Medulla oblongata (tissue), 1 donor: ENCODE measurements around the gene TMOD3.
A peak's percentile ranks its signal among the peaks of the same experiment; 100 is the strongest.
"Not testable (repeated sequence)": the region's sequence is repeated elsewhere in the genome, so short reads cannot be mapped to it uniquely, and the experiment has no call there.

Experiments used
- DNase-seq: peaks from one replicate; pipeline ENCODE4 v3.0.0-alpha.2; 2015; ENCODE audit errors: extremely low spot score

The TMOD3 gene

DNA sequence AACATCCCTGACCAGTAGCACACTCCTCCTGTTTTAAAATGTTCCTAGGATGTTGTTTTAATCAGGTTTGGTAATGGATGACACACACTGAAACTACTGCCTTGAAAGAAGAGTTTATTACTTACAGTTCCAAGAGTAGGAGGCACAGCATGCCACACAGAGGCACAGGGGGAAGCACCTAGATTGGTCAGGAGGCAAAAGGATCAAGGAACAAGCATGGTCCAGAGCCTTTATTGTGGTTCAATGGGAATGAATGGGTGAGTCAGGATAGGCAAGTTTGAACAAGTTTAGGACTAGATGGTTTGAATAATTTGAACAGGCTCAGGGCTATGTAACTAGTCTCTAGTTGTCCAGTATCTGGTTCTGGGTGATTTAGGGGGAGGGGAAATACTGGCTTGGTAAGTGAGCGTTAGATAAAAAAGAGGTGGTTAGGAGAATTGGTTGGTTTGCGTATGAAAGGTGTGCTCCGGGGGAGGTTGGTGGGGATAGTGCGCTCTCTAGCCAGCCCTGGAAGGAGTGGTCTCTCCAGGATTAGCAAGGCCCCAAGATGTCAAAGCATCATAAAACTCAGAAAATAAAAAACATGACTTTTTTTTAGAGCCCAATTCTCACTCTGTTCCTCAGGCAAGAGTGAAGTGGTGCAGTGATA lies 35.1 kb downstream of the TMOD3 start:
- DNase-seq, result no peak

DNA sequence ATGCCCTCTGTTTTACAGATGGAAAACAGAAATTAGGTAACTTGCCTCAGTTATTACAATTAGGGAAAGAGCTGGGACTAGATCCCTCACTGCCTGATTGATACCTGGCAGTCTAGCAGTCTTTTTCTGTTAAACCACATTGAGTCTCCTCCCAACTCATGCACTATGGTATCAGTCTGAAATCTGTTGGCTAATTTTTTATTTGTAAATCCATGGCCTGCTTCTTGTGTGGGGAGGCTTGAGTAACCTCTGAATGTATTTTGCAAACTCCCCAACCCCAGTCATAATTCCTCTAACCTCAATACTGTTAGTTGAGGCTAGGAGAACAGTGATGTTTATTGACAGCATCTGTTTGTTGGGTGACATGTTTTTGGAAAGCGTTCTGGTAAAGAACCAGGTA lies 35.9 kb downstream of the TMOD3 start:
- DNase-seq, result no peak

DNA sequence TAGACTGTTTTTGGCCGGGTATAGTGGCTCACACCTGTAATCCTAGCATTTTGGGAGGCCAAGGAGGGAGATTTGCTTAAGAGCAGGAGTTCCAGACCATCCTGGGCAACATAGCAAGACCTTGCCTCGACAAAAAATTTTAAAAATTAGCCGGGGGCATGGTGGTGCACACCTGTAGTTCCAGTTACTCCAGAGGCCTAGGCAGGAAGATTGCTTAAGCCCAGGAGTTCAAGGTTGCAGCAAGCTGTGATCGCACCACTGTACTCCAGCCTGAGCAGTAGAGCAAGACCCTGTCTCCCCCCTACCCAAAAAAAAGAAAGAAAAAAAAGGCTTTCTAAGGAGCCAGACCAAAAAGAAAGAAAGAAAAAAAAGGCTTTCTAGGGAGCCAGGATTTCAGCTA lies 36.7 kb downstream of the TMOD3 start:
- no peak for DNase-seq

DNA sequence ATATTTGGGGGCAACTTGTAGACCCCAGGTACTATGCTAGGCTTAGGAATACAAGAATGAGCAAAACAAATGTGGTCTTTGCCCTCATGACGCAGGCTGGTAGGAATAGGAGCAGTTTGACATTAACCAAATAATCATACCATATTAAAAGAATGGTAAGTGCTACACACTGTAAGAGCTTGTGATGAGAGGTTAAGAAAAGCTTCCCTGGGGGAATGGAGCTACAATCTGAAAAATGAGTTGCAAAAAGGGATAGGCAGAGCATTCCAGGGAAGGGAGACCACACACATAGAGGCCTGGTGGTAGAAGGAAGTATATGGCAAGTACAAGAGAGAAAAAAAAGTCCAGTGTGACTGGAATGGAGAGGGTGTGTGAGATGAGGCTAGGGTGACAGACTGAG lies 37.3 kb downstream of the TMOD3 start:
- no peak for DNase-seq

DNA sequence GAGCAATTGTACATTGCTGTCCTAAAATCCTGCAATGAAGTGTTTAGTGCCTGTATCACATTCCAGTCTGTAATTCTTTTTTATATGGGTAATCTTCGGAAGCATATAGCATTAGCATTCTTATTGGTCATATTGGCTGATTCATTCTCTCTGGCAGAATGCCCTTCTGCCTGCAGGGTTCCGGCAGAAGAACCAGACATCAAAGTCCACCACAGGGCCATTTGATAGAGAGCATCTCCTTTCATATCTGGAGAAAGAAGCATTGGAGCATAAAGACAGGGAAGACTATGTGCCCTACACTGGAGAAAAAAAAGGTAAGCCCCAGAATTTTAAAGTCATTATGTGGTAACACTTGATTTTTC lies 39.6 kb downstream of the TMOD3 start:
- no peak for DNase-seq

DNA sequence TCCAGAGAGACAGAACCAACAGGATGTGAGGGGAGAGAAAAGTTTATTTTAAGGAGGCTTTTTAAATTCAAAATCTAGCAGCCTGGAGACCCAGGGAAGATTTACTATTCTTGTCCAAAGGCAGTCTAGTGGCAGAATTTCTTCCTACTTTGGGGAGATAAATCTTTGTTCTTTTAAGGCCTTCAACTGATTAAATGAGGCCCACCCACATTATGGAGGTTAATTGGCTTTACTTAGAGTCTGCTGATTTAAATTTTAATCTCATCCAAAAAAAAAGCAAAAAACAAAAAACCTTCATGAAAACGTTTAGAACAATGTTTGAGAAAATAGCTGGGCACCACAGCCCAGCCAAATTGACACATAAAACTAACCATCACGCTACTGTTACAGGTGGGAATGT lies 41.3 kb downstream of the TMOD3 start:
- no peak for DNase-seq

DNA sequence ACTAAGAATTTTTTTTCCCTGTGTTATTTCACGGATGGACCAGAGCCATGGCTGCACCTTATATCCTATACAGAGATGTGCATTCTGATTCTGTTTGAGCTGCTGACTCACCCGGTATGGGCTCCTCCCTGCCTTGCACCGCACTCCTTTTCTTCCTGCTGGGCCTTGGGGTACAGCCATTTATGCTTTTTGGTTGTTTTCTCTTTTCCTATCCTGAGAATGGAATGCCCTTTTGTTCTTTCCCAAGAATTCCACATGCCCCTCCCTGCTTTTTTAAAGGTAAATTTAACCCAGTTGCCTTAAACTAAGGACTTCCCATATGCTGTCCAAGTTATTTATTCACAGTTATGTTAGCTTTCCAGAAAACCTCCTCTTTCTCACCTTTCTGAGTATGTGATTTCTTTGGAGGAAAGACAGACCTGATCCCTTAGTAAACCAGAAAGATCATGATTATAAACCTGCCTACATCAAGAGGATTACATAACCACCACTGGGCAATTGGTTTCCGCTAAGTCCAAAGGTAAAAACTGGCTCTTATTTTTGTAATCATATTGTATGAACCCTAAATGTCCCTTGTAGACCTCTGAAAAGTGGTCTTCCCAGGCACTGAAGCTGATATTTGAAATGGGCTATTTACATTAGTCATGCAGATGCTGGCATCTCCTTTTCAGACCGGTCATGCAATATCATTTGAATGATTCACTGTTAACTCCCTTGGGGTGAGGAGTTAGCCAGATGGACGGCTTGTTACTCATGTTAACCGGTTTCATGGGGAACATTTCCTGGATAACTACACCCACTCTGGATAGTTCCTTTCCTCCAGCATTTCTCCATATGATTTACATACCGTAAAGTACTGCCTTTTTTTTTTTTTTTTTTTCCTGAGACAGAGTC lies 45.5 kb downstream of the TMOD3 start:
- no peak for DNase-seq

DNA sequence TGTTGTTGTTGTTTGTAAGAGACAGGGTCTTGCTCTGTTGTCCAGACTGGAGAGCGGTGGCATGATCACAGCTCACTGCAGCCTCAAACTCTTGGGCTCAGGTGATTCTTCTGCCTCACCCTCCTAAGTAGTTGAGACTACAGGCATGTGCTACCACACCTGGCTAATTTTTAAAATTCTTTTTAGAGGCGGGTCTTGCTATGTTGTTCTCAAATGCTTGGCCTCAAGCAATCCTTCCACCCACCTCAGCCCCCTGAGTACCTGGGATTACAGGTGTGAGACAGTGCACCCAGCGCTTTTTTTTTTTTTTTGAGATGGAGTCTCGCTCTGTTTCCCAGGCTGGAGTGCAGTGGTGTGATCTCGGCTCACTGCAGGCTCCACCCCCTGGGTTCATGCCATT lies 46.7 kb downstream of the TMOD3 start:
- DNase-seq, result no peak

DNA sequence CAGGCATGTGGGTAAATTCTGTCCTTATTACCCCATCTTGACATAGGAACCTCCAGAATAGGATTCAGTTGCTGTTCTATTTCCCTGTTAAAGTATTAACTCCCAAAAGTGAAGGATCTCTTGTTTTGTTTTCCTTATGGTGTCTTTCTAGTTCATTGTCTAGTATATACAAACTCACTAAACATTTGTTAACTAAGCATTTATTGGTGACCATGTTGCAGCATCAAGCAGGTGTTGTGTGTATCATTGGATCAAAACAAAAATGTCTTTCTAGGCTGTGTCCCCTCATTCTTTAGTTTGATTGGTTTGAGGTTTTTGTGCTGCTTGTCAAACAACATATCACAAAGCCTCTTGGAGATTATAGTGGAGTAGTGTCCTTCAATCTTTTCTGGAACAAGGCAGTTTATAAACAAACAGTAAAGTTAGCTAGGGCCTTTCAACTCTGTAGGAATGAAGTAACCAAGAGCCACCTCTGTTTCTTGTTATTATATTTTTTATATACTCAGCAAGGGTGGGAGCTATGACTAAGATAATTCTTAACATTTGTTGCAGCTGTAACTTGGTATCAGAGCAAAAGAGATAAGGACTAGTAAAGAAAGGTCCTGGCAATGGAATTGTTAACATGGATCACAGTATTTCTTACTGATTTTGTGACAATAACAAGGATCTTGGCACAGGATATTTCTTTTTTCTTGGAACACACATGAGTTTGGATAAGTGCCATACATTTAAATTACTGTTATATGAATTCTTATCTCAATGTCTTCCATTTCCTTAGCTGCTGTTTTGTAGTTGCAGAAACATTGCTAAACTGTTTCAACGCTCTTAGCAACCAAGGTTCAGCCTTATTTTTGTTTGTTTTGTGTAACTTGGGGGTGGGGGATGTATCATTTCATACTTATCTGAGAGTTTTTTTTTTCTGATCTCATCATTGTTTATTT lies 49.3 kb downstream of the TMOD3 start:
- no peak for DNase-seq

DNA sequence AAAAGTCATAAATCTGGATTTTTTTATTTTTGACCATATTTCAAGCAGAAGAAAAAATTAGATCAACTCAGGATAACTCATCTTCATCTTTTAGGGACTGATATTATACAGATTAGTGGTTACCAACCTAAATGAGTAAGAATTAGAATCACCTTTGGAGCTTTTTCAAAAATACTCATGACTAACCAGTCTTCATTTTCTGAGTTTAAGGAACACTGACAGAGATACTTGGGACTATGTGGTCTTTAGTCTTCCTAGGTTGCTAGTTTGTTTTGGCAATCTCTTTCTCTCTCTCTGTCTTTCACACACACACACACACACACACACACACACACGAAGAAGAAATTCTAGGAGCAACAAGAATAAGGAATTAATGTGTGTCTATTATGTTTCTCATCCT lies 50.1 kb downstream of the TMOD3 start:
- no peak for DNase-seq

DNA sequence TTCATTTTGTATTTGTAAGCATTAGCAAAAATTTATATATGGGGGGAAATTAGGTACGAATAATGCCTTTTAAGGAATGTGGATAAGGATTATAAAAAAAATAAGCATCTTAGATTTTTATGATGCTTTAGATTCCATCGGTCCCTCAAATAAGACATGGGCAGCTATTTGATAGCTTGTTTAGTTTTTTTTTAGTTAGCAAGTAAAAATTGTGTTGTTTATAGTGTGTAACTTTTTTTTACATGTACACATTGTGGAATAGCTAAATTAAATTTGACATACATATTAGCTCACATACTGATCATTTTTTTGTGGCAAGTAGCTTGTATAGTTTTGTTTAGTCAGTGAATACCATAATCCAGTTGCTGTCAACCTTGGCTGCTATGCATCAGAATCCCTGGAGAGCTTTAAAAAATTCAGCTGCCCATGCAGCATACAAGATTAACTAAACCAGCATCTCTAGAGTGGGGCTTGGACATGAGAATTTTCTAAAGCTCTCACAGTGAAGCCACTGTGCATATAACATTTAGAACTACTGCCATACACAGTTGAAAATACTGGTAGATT lies 53.9 kb downstream of the TMOD3 start:
- no peak for DNase-seq

DNA sequence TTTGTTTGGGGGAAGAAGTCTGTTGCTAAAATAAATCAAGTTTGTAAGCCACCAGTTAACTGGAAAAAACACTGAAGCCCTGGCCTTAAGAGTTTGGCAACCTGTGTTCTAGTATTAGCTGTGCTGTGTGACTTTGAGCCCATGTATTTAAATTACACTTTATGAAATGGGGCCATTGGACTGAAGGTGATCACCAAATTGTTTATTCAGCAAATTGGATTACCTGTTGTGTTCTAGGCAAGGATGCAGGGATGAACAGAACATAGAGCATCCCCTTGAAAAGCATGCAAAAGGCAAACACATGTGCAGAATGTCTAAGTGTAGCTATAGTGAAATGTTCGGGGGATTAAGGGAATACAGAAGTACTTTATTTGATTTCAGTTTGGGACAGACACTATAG lies 54.6 kb downstream of the TMOD3 start:
- no peak for DNase-seq

DNA sequence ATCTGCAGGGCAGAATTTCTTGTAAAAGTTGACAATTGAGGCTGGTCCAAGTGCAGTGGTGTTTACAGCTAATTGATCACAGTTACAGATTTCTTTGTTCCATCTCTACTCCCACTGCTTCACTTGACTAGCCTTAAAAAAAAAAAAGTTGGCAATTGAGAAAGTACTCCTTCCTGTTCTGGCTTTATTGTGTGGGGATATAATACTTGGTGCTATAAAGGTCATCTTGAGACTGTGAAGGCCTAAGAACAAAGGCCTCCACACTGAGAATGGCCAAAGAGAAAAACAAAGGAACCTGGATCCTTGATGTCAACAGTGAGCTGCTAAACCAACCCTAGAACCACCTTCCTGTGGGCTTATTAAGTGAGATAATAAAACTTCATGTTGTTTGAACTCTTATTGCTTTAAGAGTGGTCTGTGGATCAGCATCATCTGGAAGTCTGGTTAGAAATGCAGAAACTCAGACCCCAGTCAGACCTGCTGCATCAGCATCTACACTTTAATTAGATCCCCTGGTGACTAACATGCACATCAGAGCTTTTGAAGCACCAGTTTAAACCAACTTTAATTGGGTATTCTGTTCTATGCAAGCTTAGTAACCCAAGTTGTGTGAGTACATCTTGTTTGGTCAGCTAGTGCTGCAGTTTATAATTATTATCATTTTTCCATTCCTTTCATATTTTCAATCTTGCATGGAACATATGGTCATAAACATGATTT lies 55.2 kb downstream of the TMOD3 start:
- DNase-seq, result no peak

DNA sequence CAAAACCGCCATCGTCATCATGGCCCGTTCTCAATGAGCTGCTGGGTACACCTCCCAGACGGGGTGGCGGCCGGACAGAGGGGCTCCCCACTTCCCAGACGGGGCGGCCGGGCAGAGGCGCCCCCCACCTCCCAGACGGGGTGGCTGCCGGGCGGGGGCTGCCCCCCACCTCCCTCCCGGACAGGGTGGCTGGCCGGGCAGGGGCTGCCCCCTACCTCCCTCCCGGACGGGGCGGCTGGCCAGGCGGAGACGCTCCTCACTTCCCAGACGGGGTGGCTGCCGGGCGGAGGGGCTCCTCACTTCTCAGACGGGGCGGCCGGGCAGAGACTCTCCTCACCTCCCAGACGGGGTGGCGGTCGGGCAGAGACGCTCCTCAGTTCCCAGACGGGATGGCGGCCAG lies 56.3 kb downstream of the TMOD3 start:
- not testable (repeated sequence) for DNase-seq

DNA sequence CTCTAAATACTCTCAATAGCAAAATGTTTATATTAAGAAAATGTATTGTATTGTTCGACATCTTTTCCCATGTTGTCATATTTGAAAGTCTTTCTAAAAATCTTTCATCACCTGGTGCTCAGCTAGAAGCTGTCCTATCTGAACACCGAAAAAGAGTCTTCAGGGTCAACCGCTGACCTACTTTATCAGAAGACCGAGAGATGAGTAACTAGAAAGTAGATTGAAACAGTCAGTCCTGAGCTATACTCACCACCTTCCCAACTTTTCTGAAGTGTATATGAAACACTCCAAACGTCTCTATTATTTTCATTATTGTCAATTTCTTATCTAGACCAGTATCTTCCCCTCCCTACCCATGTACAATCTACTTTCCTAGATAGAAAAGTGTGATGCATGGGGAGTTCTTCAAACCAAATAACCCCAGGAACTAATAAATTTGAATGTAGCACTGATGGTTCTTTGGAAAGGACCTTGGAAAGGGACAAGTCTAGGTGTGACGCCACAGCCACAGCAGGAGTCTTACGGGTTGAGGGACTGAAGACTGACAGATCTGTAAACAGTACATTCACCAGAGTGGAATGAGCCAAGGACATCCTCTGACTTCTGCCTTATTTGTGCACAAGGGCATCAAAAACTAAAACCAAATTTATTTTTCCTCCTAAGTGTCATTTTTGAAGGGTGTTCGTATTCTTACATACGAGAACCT lies 58.6 kb downstream of the TMOD3 start:
- DNase-seq, result no peak

DNA sequence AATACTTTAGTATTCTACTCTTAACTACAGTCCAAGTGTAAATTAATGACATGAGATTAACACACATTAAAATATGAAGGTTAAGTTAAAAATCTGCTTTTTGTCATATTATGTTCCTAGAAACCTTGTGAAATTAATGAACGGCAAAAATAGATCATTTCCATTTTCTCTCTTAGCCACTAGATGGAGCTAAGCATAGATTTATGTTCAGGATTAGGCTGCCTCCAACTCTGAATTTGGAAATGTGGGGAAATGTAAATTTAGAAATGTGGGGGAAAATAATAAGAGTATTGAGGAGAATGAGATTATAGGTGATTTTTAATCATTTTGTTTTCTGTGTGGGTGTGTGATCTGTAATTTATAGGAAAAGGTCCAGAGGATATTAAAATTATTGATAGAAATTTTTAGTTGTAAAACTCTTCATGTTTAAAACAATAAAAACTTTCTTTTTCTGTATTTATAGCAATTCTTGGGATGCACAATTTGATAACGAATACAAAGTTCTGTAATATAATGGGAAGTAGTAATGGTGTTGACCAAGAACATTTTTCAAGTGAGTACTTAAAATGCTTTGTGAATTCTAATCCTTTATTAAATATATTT lies 59.2 kb downstream of the TMOD3 start:
- DNase-seq, result peak; percentile 31

DNA sequence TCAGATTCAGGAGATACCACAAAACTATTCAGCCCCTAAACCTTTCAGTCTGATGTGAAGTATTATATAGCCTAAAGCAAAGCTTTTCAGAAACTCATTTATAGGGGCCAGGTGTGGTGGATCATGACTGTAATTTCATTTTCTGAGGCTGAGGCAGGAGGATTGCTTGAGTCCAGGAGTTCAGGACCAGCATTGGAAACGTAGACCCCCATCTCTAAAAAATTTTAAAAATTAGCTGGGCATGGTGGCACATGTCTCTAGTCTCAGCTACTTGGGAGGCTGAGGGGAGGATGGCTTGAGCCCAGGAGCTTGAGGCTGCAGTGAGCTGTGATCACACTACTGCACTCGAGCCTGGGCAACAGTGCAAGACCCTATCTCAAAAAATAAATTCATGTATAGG lies 60.0 kb downstream of the TMOD3 start:
- no peak for DNase-seq

DNA sequence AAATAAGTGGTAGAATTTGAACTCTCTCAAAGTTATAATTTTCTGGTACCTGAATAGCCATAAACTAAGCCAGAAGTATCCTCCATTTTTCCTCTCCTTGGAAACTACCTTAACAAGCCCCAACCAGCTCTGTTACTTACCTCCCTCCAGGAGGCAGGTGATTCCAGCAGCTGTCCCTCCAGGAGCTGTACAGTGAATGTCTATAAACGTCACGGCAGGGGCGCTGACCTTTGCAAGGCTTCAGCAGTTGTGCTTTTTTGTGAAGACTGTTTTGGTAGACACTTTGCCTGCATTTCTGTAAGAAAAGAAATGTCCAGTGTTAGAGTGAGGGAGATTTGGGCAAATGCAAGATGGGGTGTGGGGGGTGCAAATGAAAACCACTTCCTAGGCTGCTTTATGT lies 75.0 kb downstream of the TMOD3 start:
- no peak for DNase-seq

DNA sequence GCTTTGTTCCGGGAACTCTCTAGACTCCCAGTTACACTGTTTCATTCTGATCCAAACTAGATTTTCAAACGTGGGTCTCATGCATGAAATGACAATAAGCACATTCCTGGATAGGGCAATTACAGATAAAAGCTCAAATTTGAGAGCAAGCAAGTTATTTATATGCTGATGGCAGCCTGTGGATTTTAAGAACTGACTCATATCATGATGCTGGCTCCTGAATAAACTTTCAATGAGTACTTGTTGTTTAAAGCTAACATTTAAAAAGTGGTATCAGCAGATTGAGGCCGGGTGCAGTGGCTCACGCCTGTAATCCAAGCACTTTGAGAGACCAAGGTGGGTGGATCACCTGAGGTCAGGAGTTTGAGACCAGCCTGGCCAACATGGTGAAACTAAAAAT lies 75.5 kb downstream of the TMOD3 start:
- no peak for DNase-seq

DNA sequence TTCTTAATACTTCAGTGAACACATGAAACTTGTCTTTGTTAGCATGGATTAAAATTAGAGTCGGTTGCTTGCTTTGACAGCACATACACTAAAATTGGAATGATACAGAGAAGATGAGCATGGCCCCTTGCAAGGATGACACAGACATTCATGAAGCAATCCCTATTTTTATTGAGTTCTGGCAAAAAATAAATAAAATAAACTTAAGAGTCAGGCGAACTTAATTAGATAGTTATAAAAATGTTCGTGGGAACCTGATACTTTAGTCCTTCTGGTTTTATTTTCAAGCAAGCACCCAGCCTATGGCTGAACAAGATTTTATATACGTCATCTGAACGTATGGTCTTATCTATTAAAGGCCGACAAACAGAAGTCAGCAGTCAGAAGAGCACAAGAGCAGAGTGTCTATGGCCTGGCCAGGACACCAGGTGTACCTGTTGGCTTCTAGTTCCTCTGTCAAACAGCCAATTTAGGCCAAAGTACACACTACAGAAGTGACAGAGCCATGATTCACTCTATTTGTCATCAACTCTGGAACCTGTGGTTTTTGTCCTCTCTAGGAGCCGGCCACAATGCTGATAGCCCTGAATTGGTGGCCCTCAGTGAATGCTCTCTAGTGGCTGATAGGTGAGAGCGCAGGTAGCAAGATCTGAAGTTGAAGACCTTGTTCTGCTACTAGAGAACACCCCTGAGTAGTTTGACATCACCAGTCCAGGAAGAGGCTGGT lies 77.8 kb downstream of the TMOD3 start:
- no peak for DNase-seq
